GM12878 (cell line): ENCODE results near the gene CNTRL. TPM values are rescaled to one million over a fixed set of nuclear protein-coding genes. Genes with fewer than 3 reads are reported as not detected.

Experiments used
- ATF7 ChIP-seq: fragments of 450-650 bp; IDR thresholded peaks from 2 replicates; pipeline ENCODE4 v1.6.1; 2016; ENCODE audit warnings: low read depth, mild to moderate bottlenecking
- BCL3 ChIP-seq: IDR thresholded peaks from 2 replicates; pipeline ENCODE4 v1.6.1; 2011; ENCODE audit warnings: borderline replicate concordance, low read depth, mild to moderate bottlenecking, moderate library complexity, low read length; ENCODE audit not compliant: insufficient read depth, poor library complexity, severe bottlenecking
- BHLHE40 ChIP-seq, 2 experiments: fragments of 450-650 bp in 1 of 2; IDR thresholded peaks; 2 replicates each; pipeline ENCODE4 v1.6.1; 2011 to 2017; ENCODE audit warnings: low read depth in 2 of 2, borderline replicate concordance in 1 of 2, improper control_type of control experiment in 1 of 2, low read length in 1 of 2, mild to moderate bottlenecking in 1 of 2
- IRF3 ChIP-seq: fragments of 450-650 bp; IDR thresholded peaks from 2 replicates; pipeline ENCODE4 v1.6.1; 2014; ENCODE audit warnings: mild to moderate bottlenecking
- MEF2B ChIP-seq: fragments of 450-650 bp; IDR thresholded peaks from 2 replicates; pipeline ENCODE4 v1.6.1; 2018; ENCODE audit warnings: mild to moderate bottlenecking, moderate library complexity; ENCODE audit not compliant: partially characterized antibody, poor library complexity, severe bottlenecking
- NR2F1 ChIP-seq: fragments of 450-650 bp; conservative IDR thresholded peaks from 2 replicates; pipeline ENCODE4 v1.6.1; 2017; ENCODE audit warnings: mild to moderate bottlenecking
- PAX8 ChIP-seq: fragments of 450-650 bp; IDR thresholded peaks from 2 replicates; pipeline ENCODE4 v1.6.1; 2017; ENCODE audit warnings: mild to moderate bottlenecking, moderate library complexity
- RUNX3 ChIP-seq: IDR thresholded peaks from 2 replicates; pipeline ENCODE4 v1.6.1; 2012; ENCODE audit warnings: low read length, inconsistent platforms
- TARDBP ChIP-seq: IDR thresholded peaks from 2 replicates; pipeline ENCODE4 v1.6.1; 2016; ENCODE audit warnings: borderline replicate concordance
- polyA plus RNA-seq, 11 experiments: library from polyadenylated mRNA; depleted of rRNA in 4 of 11; unstranded in 6 of 11; stranded (reverse) in 5 of 11; fragments of >200 nt; fragmentation: Nextera tagmentation in 4 of 11; fragmentation: Illumina TruSeq in 1 of 11; extraction: Ambion mirVana in 4 of 11; extraction: Trizol in 1 of 11; gene quantifications; 1 replicate in 1 of 11; 2 replicates in 10 of 11; pipeline versions ENCODE4 v1.2.1 to v1.2.3, GENCODE V29; 2011 to 2016; ENCODE audit warnings: inconsistent platforms in 2 of 11, missing spikeins in 2 of 11, low read depth in 1 of 11
- total RNA-seq, 4 experiments: library from RNA; depleted of rRNA in 3 of 4; stranded (reverse); fragments of >200 nt in 3 of 4; fragmentation: Illumina TruSeq in 1 of 4; extraction: Trizol in 1 of 4; gene quantifications; 2 replicates each; pipeline versions ENCODE4 v1.2.1 to v1.2.3, GENCODE V29; 2013 to 2021
- TF ChIP-seq, protein P1 (sequence below): fragments of 450-650 bp; IDR thresholded peaks from 2 replicates; pipeline ENCODE4 v1.6.1; 2018; ENCODE audit warnings: borderline replicate concordance, mild to moderate bottlenecking; ENCODE audit not compliant: partially characterized antibody
- TF ChIP-seq, protein P2 (sequence below): fragments of 150-350 bp; IDR thresholded peaks from 2 replicates; pipeline ENCODE4 v1.6.1; 2014; ENCODE audit warnings: mild to moderate bottlenecking, low read depth, low read length

CNTRL gene
- total and polyA plus RNA-seq, 10 of the 15 experiments (the other 5 are each of a cell fraction or from before 2014, with no cell fraction given): 20.0 to 65.4 (median 38.8) TPM

DNA sequence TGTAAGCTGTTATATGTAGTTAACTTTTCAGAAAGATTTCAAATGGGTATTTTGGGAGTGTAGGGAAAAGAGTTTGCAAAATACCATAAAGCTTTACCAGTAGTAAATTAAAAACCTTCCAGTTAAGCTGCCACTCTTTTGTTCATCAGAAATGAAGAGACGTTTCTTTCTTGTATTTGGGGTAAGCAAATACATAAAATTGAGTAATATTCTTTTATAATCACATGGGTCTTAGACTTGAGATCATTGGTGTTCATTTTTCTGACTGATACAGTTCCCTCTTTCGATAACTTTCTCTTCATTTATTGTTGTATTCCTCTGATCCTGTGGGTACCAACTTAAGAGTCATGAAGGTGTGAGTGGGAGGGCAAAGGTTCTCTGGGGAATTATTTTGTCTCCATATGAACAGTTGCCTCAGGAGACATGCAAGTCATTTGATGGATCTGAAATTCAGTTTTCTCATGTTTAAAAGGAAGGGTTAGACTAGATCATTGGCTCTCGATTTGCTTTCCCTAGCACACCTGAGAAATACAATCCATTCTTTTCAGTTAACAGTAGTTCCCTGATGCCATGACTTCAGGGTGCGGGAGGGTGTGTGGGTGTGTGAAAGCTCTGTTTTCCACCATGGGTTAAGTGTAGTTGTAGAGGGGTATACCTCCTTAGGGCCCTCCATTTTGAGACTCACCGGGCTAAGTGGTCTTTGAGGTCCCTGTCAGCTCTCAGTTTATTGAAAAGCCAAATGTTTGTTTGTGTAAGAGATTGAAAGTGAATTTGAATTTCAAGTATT lies 47.7 kb downstream of the CNTRL start (continued):
- TF ChIP-seq BCL3: no peak
- 0 out of 2 replicates have a peak, but pooled peaks have one; percentile 14 for TF ChIP-seq PAX8
- no peak for TF ChIP-seq IRF3
- TF ChIP-seq, protein P1, sequence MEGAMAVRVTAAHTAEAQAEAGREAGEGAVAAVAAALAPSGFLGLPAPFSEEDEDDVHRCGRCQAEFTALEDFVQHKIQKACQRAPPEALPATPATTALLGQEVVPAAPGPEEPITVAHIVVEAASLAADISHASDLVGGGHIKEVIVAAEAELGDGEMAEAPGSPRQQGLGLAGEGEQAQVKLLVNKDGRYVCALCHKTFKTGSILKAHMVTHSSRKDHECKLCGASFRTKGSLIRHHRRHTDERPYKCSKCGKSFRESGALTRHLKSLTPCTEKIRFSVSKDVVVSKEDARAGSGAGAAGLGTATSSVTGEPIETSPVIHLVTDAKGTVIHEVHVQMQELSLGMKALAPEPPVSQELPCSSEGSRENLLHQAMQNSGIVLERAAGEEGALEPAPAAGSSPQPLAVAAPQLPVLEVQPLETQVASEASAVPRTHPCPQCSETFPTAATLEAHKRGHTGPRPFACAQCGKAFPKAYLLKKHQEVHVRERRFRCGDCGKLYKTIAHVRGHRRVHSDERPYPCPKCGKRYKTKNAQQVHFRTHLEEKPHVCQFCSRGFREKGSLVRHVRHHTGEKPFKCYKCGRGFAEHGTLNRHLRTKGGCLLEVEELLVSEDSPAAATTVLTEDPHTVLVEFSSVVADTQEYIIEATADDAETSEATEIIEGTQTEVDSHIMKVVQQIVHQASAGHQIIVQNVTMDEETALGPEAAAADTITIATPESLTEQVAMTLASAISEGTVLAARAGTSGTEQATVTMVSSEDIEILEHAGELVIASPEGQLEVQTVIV: no peak
- peak; percentile 96 for TF ChIP-seq MEF2B
- TF ChIP-seq TARDBP: no peak
- TF ChIP-seq NR2F1: no peak
- TF ChIP-seq RUNX3: 0 out of 2 replicates have a peak, but pooled peaks have one; percentile 6
- no peak for TF ChIP-seq BHLHE40 (IDR thresholded peaks at IDR 0.05; ENCODE audit: borderline replicate concordance in 1 of 2, low read depth in 2 of 2, low read length in 1 of 2)
- peak; percentile 21; the same call in 1 of the 2 replicates for TF ChIP-seq ATF7
- TF ChIP-seq, protein P2, sequence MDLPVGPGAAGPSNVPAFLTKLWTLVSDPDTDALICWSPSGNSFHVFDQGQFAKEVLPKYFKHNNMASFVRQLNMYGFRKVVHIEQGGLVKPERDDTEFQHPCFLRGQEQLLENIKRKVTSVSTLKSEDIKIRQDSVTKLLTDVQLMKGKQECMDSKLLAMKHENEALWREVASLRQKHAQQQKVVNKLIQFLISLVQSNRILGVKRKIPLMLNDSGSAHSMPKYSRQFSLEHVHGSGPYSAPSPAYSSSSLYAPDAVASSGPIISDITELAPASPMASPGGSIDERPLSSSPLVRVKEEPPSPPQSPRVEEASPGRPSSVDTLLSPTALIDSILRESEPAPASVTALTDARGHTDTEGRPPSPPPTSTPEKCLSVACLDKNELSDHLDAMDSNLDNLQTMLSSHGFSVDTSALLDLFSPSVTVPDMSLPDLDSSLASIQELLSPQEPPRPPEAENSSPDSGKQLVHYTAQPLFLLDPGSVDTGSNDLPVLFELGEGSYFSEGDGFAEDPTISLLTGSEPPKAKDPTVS: no peak
